Osteocyte (in vitro differentiated cells): ENCODE measurements around the gene CABYR. TPM values are rescaled to one million over a fixed set of nuclear protein-coding genes. Genes with fewer than 3 reads are reported as not detected.

Source experiments
- DNase-seq: peaks from one replicate; pipeline ENCODE4 v3.0.0; 2021; ENCODE audit warnings: mixed read lengths; ENCODE audit not compliant: unreplicated experiment; ENCODE audit errors: extremely low spot score
- H3K27ac Mint-ChIP-seq: one replicate; pipeline ENCODE4 v1.8.0; 2021; ENCODE audit warnings: mild to moderate bottlenecking, mixed read lengths; ENCODE audit not compliant: unreplicated experiment
- H3K27me3 Mint-ChIP-seq: one replicate; pipeline ENCODE4 v1.8.0; 2021; ENCODE audit warnings: mixed read lengths; ENCODE audit not compliant: unreplicated experiment
- H3K36me3 Mint-ChIP-seq: one replicate; pipeline ENCODE4 v1.8.0; 2021; ENCODE audit warnings: mixed read lengths; ENCODE audit not compliant: unreplicated experiment
- H3K4me1 Mint-ChIP-seq: one replicate; pipeline ENCODE4 v1.8.0; 2021; ENCODE audit warnings: mixed read lengths; ENCODE audit not compliant: unreplicated experiment
- H3K4me3 Mint-ChIP-seq: one replicate; pipeline ENCODE4 v1.8.0; 2021; ENCODE audit warnings: mild to moderate bottlenecking, moderate library complexity, mixed read lengths; ENCODE audit not compliant: unreplicated experiment
- H3K9me3 Mint-ChIP-seq: one replicate; pipeline ENCODE4 v1.8.0; 2021; ENCODE audit warnings: mixed read lengths; ENCODE audit not compliant: unreplicated experiment
- total RNA-seq: library from RNA; stranded (reverse); gene quantifications from 2 replicates; pipeline ENCODE4 v1.2.1, GENCODE V29; 2021
- TF ChIP-seq, protein P1 (sequence below): fragments of 200-600 bp; sonication (generic); IDR thresholded peaks from 2 replicates; pipeline ENCODE4 v1.5.0; 2021; ENCODE audit warnings: antibody characterized with exemption, mild to moderate bottlenecking, moderate library complexity

CABYR gene
- total RNA-seq, 1 donor from 2014 or later: 3.9 TPM

DNA sequence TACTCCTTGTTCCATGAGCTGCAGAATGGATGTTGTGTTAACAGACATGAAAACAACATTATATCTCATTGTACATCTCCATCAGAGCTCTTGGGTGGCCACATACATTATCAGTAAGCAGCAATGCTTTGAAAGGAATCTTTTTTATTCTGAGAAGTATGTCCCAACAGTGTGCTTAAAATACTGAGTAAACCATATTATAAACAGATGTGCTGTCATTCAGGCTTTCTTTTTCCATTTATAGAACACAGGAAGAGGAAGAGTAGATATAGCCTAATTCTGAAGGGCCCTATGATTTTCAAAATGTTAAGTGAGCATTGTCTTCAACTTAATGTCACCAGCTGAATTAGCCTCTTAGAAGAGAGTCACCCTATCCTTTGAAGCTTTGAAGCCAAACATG, 44.3 kb upstream of the CABYR start:
- TF ChIP-seq, protein P1, sequence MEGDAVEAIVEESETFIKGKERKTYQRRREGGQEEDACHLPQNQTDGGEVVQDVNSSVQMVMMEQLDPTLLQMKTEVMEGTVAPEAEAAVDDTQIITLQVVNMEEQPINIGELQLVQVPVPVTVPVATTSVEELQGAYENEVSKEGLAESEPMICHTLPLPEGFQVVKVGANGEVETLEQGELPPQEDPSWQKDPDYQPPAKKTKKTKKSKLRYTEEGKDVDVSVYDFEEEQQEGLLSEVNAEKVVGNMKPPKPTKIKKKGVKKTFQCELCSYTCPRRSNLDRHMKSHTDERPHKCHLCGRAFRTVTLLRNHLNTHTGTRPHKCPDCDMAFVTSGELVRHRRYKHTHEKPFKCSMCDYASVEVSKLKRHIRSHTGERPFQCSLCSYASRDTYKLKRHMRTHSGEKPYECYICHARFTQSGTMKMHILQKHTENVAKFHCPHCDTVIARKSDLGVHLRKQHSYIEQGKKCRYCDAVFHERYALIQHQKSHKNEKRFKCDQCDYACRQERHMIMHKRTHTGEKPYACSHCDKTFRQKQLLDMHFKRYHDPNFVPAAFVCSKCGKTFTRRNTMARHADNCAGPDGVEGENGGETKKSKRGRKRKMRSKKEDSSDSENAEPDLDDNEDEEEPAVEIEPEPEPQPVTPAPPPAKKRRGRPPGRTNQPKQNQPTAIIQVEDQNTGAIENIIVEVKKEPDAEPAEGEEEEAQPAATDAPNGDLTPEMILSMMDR: no peak
- H3K9me3 Mint-ChIP-seq: peaks cover 6% of the 10 kb centered on the region
- H3K27ac Mint-ChIP-seq: no peak overlapping the region
- no peaks in the 10 kb centered on the region for H3K4me1 Mint-ChIP-seq
- H3K36me3 Mint-ChIP-seq: peaks cover 8% of the 10 kb centered on the region
- DNase-seq: no peak
- no peak overlapping the region for H3K4me3 Mint-ChIP-seq
- no peaks in the 10 kb centered on the region for H3K27me3 Mint-ChIP-seq

DNA sequence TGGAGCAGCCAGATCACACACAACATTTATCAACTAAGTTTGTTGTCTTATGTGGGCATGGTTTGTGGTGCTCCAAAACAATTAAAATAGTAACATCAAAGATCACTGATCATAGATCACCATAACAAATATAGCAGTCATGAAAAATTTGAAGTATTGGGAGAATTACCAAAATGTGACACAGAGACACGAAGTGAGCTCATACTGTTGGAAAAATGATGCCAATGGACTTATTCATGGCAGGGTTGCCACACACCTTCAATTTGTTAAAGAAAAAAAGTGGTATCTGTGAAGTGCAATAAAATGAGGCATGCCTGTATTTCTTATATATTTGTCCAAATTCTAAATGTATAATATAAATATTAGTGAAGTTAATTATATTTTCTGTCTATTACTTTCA, 42.9 kb upstream of the CABYR start:
- H3K36me3 Mint-ChIP-seq: peaks cover 8% of the 10 kb centered on the region
- H3K27me3 Mint-ChIP-seq: no peaks in the 10 kb centered on the region
- H3K4me1 Mint-ChIP-seq: no peaks in the 10 kb centered on the region
- TF ChIP-seq, protein P1: no peak
- H3K9me3 Mint-ChIP-seq: peaks cover 6% of the 10 kb centered on the region
- DNase-seq: no peak
- no peak overlapping the region for H3K4me3 Mint-ChIP-seq
- H3K27ac Mint-ChIP-seq: no peak overlapping the region

DNA sequence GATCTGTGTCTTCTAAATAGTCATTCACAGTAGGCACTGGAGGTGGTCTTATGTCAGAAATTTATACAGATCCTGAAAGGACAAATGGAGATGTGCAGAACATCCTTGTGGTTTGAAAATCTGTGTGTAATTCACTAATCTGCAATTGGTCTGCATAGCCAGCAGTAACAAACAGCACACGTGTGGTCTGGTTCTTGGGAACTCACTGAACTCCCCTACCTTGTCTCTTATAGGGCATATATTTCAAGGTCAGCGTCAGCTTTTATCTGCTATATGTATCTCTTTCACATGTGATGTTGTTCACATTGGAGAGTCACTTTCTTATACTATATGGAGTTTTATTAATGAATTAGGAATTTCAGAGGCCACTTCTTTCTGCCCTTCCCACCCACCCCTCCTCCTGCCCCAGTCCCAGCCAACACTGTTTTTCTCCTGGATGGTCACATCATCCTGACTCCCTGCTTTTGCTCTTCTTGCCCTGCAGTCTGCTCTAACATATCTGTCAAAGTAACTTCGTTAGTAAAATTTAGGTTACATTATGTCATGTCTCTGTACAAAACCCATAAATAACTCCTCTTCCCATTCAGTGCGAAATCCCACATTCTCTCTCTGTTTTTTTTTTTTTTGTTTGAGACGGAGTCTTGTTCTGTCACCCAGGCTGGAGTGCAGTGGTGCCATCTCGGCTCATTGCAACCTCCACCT, 35.4 kb upstream of the CABYR start:
- H3K9me3 Mint-ChIP-seq: no peaks in the 10 kb centered on the region
- no peak for DNase-seq
- no peaks in the 10 kb centered on the region for H3K36me3 Mint-ChIP-seq
- H3K27me3 Mint-ChIP-seq: no peaks in the 10 kb centered on the region
- no peak overlapping the region for H3K4me3 Mint-ChIP-seq
- TF ChIP-seq, protein P1: no peak
- H3K4me1 Mint-ChIP-seq: no peaks in the 10 kb centered on the region
- no peak overlapping the region for H3K27ac Mint-ChIP-seq

DNA sequence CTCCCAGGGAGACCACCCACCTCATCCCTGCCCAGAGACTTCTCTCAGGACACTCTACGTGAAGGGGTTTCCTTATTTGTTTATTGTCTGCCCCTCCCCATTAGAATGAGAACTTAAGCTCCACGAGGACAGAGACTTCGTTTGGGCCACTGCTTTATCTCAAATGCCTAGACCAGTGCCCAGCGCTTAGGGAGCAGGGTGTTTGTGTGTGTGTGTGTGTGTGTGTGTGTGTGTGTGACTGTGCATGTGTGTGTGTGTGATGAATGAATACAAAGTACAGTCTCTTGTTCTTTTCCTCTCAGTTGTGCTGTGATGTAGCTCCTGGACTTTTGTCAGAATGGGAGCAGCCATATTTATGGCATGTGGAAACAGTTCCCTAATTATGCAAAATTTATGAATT, 34.4 kb upstream of the CABYR start:
- TF ChIP-seq, protein P1: no peak
- no peak for DNase-seq
- no peaks in the 10 kb centered on the region for H3K4me1 Mint-ChIP-seq
- no peak overlapping the region for H3K4me3 Mint-ChIP-seq
- H3K36me3 Mint-ChIP-seq: no peaks in the 10 kb centered on the region
- H3K27ac Mint-ChIP-seq: no peak overlapping the region
- H3K9me3 Mint-ChIP-seq: no peaks in the 10 kb centered on the region
- no peaks in the 10 kb centered on the region for H3K27me3 Mint-ChIP-seq

DNA sequence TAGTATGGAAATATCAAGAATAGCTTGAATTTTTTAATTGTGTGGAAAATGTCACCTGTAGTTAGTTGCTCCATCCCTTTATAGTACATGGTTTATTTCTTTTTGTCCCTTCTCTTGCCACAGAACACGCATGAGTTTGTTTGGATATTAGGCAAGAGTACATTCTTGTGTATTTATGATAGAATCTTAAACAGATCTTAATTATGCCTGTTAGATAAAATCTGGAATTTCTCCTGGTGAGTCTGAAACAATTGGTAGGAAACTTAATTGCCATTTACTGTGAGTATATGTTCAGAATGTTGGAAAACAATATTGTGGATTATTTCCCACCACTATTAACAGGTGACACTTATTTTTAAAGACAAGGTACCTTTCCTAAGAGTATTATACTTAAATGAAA, 30.2 kb upstream of the CABYR start:
- TF ChIP-seq, protein P1: no peak
- Mint-ChIP-seq H3K4me3 (no peak overlapping the region), H3K9me3 (no peaks in the 10 kb centered on the region), H3K27ac (no peak overlapping the region), H3K4me1 (peaks cover 2% of the 10 kb centered on the region), H3K27me3 (no peaks in the 10 kb centered on the region), H3K36me3 (no peaks in the 10 kb centered on the region)
- DNase-seq: no peak
